Liver (tissue), 3 donors: Measurements from ENCODE around the gene FREM1.

Experiments used
- ATF3 ChIP-seq: IDR thresholded peaks from 2 replicates; pipeline ENCODE4 v1.6.1; 2016; ENCODE audit warnings: antibody characterized with exemption
- CTCF ChIP-seq: fragments of 150-350 bp; IDR thresholded peaks from 2 replicates; pipeline ENCODE4 v1.5.1; 2017; ENCODE audit warnings: improper control_type of control experiment, low read depth, low read length; ENCODE audit not compliant: missing input control
- MAX ChIP-seq: IDR thresholded peaks from 2 replicates; pipeline ENCODE4 v1.6.1; 2016; ENCODE audit warnings: antibody characterized with exemption
- RAD21 ChIP-seq, 2 donors: IDR thresholded peaks; 2 replicates each; pipeline ENCODE4 v1.6.1; 2016; ENCODE audit warnings: antibody characterized with exemption in 2 of 2, mild to moderate bottlenecking in 2 of 2
- YY1 ChIP-seq: IDR thresholded peaks from 2 replicates; pipeline ENCODE4 v1.6.1; 2016; ENCODE audit warnings: antibody characterized with exemption, mild to moderate bottlenecking
- TF ChIP-seq, protein P1 (sequence below): IDR thresholded peaks from 2 replicates; pipeline ENCODE4 v1.6.1; 2016; ENCODE audit warnings: antibody characterized with exemption, mild to moderate bottlenecking
- donor health status: healthy.
- donor health status: healthy.

DNA sequence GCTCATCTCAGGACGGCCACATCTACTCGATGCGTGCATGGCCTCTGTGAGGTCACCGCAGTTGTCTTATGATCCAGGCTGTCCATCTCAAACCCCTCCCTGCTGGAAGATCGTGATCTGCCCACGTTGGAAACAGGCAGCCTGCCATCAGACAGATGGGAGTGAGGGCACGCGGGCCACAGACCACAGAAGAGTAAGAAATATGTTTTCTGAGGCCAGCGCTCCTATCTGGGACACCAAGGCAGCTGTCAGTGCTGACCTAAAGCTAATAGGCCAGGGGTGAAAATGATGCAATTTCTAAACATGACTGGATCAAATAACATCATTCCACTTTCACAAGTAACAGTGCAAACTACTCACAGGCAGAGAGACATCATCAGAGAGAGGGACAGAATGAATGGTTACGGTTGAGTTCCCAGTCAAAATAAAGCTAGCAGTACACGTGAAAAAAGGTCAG, 130.6 kb downstream of the FREM1 start:
- no peak for TF ChIP-seq ATF3
- TF ChIP-seq MAX = no peak
- TF ChIP-seq, protein P1, sequence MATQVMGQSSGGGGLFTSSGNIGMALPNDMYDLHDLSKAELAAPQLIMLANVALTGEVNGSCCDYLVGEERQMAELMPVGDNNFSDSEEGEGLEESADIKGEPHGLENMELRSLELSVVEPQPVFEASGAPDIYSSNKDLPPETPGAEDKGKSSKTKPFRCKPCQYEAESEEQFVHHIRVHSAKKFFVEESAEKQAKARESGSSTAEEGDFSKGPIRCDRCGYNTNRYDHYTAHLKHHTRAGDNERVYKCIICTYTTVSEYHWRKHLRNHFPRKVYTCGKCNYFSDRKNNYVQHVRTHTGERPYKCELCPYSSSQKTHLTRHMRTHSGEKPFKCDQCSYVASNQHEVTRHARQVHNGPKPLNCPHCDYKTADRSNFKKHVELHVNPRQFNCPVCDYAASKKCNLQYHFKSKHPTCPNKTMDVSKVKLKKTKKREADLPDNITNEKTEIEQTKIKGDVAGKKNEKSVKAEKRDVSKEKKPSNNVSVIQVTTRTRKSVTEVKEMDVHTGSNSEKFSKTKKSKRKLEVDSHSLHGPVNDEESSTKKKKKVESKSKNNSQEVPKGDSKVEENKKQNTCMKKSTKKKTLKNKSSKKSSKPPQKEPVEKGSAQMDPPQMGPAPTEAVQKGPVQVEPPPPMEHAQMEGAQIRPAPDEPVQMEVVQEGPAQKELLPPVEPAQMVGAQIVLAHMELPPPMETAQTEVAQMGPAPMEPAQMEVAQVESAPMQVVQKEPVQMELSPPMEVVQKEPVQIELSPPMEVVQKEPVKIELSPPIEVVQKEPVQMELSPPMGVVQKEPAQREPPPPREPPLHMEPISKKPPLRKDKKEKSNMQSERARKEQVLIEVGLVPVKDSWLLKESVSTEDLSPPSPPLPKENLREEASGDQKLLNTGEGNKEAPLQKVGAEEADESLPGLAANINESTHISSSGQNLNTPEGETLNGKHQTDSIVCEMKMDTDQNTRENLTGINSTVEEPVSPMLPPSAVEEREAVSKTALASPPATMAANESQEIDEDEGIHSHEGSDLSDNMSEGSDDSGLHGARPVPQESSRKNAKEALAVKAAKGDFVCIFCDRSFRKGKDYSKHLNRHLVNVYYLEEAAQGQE = no peak
- no peak for TF ChIP-seq CTCF
- no peak for TF ChIP-seq RAD21 (IDR thresholded peaks at IDR 0.05)
- no peak for TF ChIP-seq YY1
